HG03064 (cell line): Measurements from ENCODE around the gene ADAM12.
"Not testable (repeated sequence)": the region's sequence is repeated elsewhere in the genome, so short reads cannot be mapped to it uniquely, and the experiment has no call there.

Experiments
- ATAC-seq: cut with Tn5 transposase; IDR thresholded peaks from one replicate; pipeline ENCODE4 v1.9.1; 2021; ENCODE audit warnings: low read depth; ENCODE audit not compliant: unreplicated experiment

Gene ADAM12

DNA sequence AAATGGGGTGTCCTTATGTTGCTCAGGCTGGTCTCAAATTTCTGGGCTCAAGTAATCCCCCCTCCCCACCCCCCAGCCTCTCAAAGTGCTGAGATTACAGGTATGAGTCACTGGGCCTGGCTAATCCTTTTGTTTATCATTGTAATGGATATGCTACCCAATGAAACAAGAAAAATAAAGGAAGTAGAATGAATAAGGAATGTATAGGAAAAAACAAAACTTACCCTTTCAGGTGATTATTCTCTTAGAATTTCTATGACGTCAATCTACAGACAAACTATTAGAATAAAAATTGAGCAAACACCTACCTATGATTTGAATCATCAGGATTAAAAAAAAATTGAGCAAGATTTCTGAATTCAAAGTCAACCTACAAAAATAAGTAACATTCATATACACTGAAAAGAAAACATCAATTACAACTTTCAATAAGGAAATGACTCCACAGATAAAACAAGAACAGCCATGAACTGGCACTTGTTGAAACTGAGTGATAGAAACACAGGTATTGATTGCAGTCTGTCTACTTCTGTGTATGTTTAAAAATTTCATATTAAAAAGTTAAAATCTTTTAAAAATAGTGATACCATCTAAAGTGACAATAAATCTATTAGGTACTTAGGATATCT lies 12.2 kb downstream of the ADAM12 start:
- no peak for ATAC-seq

DNA sequence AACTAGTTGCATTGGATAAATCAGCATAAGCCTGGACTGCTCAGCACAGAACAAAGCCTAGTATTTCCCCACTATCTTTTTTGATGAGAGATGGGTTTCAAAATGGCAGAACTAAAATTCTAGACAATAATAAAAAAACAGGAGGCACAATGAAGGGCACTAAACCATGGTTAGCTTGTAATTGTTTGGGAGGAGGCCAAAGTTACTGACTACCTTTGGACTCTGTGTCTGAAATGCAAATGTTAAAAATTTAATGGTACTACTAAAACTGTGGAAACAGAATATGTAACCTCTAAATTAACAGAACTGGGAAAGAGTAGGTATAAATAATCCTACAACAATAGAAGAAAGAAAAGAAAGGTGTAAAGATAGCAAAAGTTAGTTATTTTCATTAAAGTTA lies 13.0 kb downstream of the ADAM12 start:
- no peak for ATAC-seq

DNA sequence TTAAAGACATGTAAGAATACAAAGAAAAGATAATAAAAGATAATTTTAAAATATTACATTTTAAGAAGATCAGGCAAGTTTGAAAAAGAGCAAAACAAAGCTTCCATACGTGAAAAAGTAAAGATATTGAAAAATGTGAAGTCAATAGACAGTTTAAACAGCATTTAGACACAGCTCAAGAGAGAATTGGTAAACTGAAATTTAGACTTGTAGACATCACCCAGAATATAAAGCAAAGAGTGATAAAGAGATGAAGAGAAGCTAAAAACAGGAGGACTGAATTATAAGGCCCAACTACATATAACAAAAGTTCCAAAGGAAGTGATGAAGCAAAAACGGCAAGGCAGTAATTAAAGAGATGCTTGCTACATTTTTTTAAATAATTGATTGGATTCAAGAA lies 13.8 kb downstream of the ADAM12 start:
- ATAC-seq = no peak

DNA sequence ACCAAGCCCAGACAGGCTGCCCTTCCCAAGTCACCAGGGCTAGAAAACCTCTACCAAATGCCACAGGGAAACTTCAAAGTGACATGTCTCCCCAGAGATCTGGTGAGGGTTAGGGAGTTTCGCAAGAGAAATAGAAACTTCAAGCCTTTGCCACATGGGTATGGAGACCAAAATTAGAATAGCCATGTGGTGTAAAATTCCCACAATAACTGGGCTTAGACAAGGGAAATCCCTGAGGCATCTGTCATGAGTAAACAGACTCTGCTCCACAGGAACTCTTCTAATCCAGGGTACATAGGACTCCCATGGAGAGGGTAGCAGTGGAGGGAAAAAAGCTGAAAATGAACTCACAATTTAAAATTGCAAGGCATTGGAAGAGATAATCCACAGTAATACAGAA lies 14.3 kb downstream of the ADAM12 start:
- no peak for ATAC-seq

DNA sequence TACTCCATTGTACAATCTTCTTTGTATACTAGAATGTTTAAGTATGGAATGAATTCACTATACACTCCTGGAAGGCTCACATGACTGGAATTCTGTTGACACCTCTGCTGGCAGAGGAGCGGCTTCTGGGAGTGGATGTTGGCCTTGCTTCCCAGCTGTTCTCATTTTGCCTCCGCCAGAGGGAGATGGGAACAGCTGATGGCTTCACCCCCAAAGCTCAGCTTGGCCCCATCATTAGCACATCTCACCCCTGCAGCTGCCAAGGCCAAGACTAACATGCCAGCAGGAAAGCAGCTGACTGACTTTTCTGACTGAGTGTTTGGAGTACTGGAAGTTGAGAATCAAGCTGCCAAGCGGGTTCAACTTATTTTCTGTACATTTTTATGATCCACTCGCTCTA lies 15.1 kb downstream of the ADAM12 start:
- ATAC-seq = no peak

DNA sequence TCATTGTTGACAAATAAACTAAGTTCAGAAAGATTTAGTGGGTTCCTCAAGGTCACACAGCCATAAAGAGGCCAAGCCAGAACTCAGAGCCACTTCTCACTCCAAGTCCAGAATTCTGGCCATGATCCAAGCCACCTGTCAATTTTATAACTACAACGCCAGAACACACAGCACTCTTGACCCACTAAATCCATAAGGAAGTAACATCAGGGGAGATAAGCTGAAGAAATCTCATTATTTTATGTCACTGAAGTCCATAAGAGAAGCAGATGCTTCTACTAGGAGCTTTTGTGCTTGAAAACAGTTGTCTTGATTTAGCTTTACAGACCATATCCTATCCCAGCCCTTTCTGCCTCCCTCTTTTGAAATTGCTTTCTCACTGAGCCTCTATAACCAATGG lies 15.9 kb downstream of the ADAM12 start:
- ATAC-seq = no peak

DNA sequence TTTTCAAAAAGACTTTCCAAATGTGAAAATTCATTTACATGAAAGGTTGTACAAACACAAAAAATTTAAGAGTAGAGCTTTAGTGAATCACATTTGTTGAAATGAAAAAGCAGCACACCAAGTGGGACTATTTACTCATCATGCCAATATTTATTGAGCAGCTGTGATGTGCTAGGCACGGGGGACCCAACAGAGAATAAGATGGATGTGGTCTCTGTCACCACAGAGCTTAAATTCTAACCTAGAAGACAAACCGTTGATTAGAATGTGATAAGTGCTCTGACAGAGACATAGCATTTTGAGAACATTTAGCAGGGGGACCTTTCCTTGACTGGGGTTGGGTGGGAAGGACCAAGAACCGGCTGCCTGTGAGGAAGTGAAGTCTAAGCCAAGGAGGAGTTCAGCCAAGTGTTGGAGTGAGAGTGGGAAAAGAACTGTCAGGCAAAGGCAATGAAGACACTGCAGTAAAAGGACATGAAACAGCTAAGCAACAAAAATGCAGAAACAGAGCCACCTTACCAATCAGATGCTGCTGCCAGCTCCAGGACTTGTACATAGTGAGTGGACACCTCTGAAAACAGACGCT lies 19.1 kb downstream of the ADAM12 start:
- ATAC-seq = no peak

DNA sequence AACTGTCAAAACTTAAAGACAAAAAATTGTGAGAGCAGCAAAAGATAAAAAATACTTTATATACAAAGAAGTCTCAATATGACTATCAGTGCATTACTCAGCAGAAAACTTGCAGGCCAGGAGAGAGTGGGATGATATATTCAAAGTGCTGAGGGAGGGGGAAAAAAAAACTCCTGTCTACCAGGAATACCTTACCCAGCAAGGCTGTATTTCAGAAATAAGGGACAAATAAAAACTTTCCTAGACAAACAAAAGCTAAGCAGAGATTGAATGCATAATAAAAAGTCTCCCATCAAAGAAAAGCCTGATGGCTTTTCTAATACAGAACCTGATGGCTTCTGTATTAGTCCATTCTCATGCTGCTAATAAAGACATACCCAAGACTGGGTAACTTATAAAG lies 31.1 kb downstream of the ADAM12 start:
- no peak for ATAC-seq

DNA sequence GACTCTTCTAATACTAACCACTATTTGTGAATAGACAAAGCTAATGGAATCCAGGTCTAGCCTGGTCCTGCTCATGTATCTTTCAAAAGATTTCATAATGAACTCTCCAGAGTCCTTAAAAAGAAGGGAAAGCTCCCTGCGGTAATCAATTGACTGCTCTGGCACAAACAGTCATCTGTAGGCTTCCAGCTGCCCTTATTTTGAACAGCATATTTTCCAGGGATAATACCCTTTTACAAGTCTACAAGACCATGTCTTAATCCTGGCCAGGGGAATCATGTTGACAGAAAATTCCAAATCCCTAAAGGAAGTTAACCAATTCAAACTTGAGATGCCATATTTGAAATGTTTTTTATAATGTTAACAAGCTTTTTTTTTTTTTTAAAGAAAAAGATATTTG lies 34.6 kb downstream of the ADAM12 start:
- ATAC-seq = no peak

DNA sequence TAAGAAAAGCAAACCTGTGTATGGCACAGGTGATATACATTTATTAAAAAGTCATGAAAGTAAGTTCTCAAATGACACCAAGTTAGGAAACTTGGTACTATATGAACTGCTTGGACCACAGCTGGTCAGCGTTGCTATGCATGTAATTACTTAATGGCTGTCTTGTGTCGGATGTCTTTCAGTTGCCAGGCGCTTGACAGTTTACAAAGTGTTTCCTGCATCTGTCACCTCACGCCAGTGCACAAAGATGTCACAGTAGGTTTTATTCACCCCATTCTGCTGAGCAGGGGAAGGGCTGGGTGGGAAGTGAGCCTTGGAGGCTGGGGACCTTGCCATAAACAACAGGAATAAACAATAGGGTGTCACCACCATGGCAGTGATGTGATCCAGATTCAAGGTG lies 35.8 kb downstream of the ADAM12 start:
- no peak for ATAC-seq

DNA sequence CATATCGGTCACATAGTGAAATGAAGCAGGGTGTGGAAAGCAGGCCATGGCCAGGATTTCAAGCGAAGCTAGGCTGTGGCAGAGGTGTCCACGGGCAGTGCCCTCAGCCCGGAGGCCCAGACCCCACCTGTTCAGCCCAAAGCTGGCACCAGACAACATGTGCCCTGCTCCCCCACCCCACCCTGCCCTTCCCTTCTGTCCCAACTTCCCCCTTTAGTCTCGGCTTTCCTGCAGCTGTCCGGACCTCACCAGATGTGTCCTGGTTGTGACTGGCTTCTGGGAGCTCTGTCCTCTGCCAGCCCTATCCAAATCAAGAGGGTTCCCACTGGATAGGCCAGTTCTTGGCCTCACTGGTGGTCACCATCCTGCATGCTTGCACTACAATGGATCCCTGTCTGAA lies 37.3 kb downstream of the ADAM12 start:
- ATAC-seq = no peak

DNA sequence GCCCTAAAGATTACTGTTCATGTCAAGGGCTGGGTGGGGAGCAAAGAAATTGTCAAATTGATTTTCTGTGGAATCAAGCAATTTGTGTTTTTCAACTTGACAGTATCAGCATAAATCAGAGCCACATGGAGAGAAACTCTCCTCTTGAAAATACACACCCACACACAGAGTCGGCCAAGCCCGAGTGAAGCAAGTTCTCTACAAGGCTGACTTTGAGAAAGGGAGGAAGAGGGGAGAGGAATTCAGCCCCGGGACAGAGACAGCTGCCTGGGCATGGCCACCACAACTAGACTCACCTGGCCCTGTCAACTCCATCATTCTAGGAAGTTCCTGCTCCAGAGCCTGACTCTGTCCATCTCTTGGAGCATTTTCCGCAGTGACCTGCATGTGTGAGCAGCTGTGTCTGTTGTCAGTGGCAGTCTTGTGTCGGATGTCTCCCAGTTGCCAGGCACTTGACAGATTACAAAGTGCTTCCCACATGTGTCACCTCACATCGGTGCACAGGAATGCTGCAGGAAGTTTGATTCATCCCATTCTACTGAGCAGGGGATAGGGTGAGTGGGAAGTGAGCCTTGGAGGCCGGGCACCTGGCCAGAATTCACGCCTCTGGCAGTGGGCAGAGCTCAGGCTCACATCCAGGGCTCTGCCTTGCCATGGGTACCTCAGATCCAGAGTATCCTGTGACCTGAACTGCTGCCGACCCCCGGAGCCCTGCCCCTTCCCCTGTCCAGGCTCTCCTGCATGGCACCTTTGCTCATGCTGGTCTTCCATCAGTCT lies 37.9 kb downstream of the ADAM12 start:
- no peak for ATAC-seq

DNA sequence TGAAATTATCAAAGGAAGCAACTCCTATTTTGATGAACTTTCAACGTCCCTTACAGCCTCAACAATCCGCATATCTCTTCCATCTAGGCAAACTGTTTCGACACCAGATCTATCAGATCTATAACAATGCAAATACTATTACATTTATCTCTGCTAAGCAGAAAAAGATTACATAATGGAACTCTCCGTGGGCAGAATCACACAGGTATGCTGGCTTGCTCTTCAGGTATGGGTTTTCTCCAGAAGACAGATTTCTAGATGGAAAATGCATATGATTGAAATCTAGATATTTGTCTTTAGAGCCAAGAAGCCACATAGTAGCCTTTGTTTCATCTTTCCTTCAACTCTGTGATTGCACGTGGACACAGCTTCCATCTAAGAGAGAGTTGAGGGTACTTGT lies 38.6 kb downstream of the ADAM12 start:
- no peak for ATAC-seq

DNA sequence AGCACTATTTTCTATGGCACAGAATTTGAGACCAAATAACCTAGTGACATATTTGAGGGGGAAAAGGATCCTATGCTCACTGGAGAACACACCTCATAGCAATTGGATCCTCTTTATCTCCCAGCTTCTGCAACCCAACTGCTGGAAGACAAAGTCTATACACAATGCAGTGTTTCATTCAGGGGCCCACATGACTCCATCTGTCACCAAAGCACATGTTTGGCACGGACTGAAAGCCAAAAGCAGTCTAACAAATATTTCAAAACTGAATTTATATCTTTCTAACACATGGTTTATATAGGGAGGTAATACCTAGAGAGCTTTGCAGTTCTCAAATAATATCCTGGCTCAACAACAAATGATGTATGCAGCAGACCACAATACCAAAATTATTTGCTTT lies 39.2 kb downstream of the ADAM12 start:
- ATAC-seq = no peak

DNA sequence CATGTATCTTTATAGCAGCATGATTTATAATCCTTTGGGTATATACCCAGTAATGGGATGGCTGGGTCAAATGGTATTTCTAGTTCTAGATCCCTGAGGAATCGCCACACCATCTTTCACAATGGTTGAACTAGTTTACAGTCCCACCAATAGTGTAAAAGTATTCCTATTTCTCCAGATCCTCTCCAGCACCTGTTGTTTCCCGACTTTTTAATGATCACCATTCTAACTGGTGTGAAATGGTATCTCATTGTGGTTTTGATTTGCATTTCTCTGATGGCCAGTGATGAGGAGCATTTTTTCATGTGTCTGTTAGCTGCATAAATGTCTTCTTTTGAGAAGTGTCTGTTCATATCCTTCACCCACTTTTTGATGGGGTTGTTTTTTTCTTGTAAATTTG lies 44.8 kb downstream of the ADAM12 start:
- ATAC-seq = not testable (repeated sequence)

DNA sequence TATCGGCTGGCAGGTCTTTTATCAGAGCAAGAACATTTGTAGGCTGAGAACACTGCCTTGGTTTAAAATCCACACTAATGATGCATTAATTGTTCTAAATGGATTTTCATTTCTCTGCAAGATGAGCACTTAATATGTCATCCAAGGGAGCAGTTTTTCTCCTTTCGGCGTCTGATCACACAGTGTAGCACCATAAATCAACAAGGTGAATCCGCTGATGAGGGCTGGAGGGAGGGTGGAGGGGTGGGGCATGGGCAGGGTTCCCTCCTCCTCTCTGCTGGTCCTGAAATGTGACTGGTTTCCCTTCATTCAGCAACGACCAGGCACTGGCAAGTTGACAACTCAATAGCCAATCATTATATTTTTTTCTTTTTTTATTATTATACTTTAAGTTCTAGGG lies 45.6 kb downstream of the ADAM12 start:
- no peak for ATAC-seq

DNA sequence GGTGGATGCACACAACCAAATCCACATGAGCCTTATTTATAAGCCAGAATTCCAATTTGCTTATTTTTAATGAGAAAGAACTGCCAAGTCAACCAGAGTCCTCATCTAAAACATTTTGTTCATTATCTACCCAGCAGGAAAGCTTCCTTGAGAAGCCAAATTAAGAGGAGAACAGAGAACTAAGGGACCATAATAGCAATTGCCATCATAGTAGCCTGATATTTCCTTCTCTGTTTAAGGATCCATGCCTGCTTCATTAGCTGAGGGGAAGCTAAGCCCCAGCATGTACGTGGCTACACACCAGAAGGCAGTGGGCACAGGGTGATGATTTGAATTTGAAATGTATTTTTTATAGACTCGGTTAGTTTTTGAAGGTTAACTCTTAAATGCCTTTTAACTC lies 46.8 kb downstream of the ADAM12 start:
- no peak for ATAC-seq

DNA sequence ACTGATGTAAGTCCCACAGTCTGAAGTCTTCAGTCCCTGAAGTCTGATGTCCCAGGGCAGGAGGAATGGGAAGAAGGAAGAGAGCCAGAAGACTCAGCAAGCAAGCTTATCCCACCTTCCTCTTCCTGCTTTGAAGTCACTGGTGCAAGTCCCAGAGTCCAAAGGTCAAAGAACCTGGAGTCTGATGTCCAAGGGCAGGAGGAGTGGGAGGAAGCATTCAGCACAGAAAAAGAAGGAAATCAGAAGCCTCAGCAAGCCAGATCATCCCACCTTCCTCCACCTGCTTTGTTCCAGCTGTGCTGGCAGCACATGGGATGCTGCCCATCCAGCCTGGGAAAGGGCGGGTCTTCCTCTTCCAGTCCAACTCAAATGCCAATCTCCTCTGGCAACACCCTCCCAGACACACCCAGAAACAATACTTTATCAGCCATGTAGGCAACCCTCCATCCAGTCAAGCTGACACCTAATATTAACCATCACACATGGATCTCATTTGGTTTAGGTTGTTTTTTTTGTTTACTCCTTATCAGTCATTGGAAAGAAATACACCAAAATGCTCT lies 50.9 kb downstream of the ADAM12 start:
- ATAC-seq = no peak

DNA sequence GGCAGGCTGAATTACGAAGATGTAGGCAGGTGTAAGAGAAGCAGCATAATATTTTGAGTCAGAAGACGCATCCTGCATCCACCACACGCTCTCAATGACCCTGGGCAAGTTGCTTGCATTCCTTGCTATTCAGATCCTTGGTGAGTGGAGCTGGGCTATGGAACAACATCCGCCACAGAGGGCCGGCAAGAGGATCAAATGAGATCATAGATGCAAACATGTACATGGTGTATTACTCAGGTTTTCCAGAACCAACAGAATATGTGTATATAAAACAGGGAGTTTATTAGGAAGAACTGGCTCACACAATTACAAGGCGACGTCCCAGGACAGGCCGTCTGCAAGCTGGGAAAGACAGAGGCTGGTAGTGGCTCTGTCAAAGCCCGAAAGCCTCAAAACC lies 51.5 kb downstream of the ADAM12 start:
- no peak for ATAC-seq

DNA sequence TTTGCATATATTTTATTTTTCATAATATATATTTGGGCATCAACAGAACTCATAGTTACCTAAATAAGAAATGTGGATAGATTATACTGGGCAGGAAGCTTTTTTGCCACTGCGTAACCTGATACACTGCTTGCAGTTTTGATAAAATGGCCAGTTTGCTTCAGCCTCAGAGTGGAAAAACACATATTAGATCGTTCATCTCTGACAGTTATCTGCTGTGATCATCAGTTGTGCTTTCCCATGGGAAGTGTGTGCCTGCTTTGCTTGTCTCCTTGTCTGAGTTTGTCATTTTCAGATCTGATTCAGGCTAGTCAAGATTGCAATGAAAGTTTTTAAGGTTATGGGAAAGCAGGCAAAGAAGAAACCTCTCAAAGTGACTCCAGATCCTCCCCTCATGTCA lies 54.0 kb downstream of the ADAM12 start:
- ATAC-seq = no peak

DNA sequence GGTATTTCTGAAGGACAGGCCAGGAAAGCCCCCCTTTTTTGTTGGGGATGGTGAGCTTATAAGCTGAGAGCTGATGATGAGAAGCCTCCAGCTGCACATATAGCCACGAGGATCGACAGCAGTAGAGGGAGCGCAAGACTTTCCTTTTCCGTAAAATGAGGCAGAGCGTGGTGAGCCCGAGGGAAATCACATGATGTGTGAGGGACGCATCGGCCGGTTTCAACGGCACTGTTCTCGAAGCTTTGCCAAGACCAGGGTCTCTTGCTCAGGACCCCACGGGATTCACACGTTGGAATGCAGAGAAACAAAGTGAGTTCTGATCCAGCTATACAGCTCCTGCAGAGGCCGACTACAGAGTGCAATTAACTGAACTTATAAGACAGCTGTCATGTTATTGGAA lies 55.7 kb downstream of the ADAM12 start:
- ATAC-seq = no peak

DNA sequence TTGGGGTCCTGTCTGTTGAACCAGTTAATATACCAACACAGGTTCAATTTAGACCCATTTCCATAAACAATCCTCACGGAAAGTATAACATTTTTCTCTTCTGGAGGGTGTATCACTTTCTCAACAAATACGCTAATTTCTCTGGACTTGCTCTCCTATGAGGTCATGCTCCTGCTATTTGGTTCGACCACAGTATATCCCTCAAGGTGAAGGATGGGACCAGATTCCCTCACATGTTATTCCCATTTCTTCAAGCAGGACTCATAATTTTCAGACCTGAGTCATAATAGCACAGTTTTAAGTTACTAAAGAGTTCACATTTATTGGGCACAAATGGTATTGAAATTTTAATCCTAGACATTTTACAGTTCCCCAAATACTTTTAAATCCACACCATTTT lies 57.2 kb downstream of the ADAM12 start:
- no peak for ATAC-seq
